Liver (tissue), 9 donors: ENCODE data around the gene ADA. TPM values are rescaled to one million over a fixed set of nuclear protein-coding genes. Genes with fewer than 3 reads are reported as not detected.

Source experiments
- DNase-seq: peaks from one replicate; pipeline ENCODE4 v3.0.0-alpha.2; 2017; ENCODE audit warnings: low spot score
- H3K27ac ChIP-seq, 2 donors: one replicate each; pipeline ENCODE4 v1.7.0; 2013; ENCODE audit warnings: inconsistent platforms in 2 of 2, low read length in 2 of 2, control low read depth in 1 of 2, low read depth in 1 of 2, mild to moderate bottlenecking in 1 of 2
- H3K27me3 ChIP-seq, 4 donors: one replicate each; pipeline versions ENCODE4 v1.6.1 to v1.7.0; 2013; ENCODE audit warnings: low read length in 3 of 4, inconsistent platforms in 1 of 4, mild to moderate bottlenecking in 1 of 4, moderate library complexity in 1 of 4; ENCODE audit not compliant: control insufficient read depth in 4 of 4, insufficient read depth in 4 of 4
- H3K36me3 ChIP-seq, 4 donors: one replicate each; pipeline versions ENCODE4 v1.6.1 to v1.7.0; 2013; ENCODE audit warnings: low read length in 3 of 4, mild to moderate bottlenecking in 3 of 4, low read depth in 1 of 4, moderate library complexity in 1 of 4; ENCODE audit not compliant: control insufficient read depth in 4 of 4, insufficient read depth in 3 of 4
- H3K4me1 ChIP-seq, 4 donors: one replicate each; pipeline versions ENCODE4 v1.6.1 to v1.7.0; 2013; ENCODE audit warnings: low read length in 3 of 4, mild to moderate bottlenecking in 3 of 4, moderate library complexity in 1 of 4; ENCODE audit not compliant: control insufficient read depth in 4 of 4, insufficient read depth in 4 of 4
- H3K4me3 ChIP-seq, 3 donors: one replicate each; pipeline versions ENCODE4 v1.6.1 to v1.7.0; 2013; ENCODE audit warnings: low read length in 3 of 3, control low read depth in 1 of 3, low read depth in 1 of 3, mild to moderate bottlenecking in 1 of 3
- H3K9ac ChIP-seq, 2 donors: one replicate each; pipeline ENCODE4 v1.7.0; 2013; ENCODE audit warnings: low read length in 2 of 2, mild to moderate bottlenecking in 2 of 2, moderate library complexity in 2 of 2, control low read depth in 1 of 2, low read depth in 1 of 2
- H3K9me3 ChIP-seq, 4 donors: one replicate each; pipeline versions ENCODE4 v1.6.1 to v1.7.0; 2013; ENCODE audit warnings: low read length in 3 of 4; ENCODE audit not compliant: control insufficient read depth in 4 of 4
- ATF3 ChIP-seq: IDR thresholded peaks from 2 replicates; pipeline ENCODE4 v1.6.1; 2016; ENCODE audit warnings: antibody characterized with exemption
- CTCF ChIP-seq: fragments of 150-350 bp; IDR thresholded peaks from 2 replicates; pipeline ENCODE4 v1.5.1; 2017; ENCODE audit warnings: improper control_type of control experiment, low read depth, low read length; ENCODE audit not compliant: missing input control
- EGR1 ChIP-seq, 2 donors: IDR thresholded peaks; 2 replicates each; pipeline ENCODE4 v1.6.1; 2016 to 2018; ENCODE audit warnings: antibody characterized with exemption in 2 of 2, low read depth in 2 of 2
- FOXA2 ChIP-seq: IDR thresholded peaks from 2 replicates; pipeline ENCODE4 v1.6.1; 2016; ENCODE audit warnings: antibody characterized with exemption
- GABPA ChIP-seq, 2 donors: IDR thresholded peaks in 1 of 2; conservative IDR thresholded peaks in 1 of 2; 2 replicates each; pipeline ENCODE4 v1.6.1; 2016; ENCODE audit warnings: antibody characterized with exemption in 2 of 2, mild to moderate bottlenecking in 1 of 2, moderate library complexity in 1 of 2
- HNF4A ChIP-seq, 2 donors: conservative IDR thresholded peaks; 2 replicates each; pipeline ENCODE4 v1.6.1; 2016; ENCODE audit warnings: antibody characterized with exemption in 2 of 2, mild to moderate bottlenecking in 2 of 2
- HNF4G ChIP-seq: IDR thresholded peaks from 2 replicates; pipeline ENCODE4 v1.6.1; 2016; ENCODE audit warnings: antibody characterized with exemption
- JUND ChIP-seq, 2 donors: IDR thresholded peaks; 2 replicates each; pipeline ENCODE4 v1.6.1; 2016; ENCODE audit warnings: antibody characterized with exemption in 2 of 2
- NR2F2 ChIP-seq: IDR thresholded peaks from 2 replicates; pipeline ENCODE4 v1.6.1; 2016; ENCODE audit warnings: antibody characterized with exemption
- RAD21 ChIP-seq, 2 donors: IDR thresholded peaks; 2 replicates each; pipeline ENCODE4 v1.6.1; 2016; ENCODE audit warnings: antibody characterized with exemption in 2 of 2, mild to moderate bottlenecking in 2 of 2
- REST ChIP-seq: IDR thresholded peaks from 2 replicates; pipeline ENCODE4 v1.6.1; 2016; ENCODE audit warnings: antibody characterized with exemption, mild to moderate bottlenecking
- RXRA ChIP-seq, 2 donors: IDR thresholded peaks; 2 replicates each; pipeline ENCODE4 v1.6.1; 2017 to 2018; ENCODE audit warnings: antibody characterized with exemption in 2 of 2, mild to moderate bottlenecking in 1 of 2
- SP1 ChIP-seq: IDR thresholded peaks from 2 replicates; pipeline ENCODE4 v1.6.1; 2018; ENCODE audit warnings: antibody characterized with exemption, mild to moderate bottlenecking
- TAF1 ChIP-seq: conservative IDR thresholded peaks from 2 replicates; pipeline ENCODE4 v1.6.1; 2016; ENCODE audit warnings: antibody characterized with exemption, mild to moderate bottlenecking
- YY1 ChIP-seq: IDR thresholded peaks from 2 replicates; pipeline ENCODE4 v1.6.1; 2016; ENCODE audit warnings: antibody characterized with exemption, mild to moderate bottlenecking
- ZBTB33 ChIP-seq: IDR thresholded peaks from 2 replicates; pipeline ENCODE4 v1.6.1; 2016; ENCODE audit warnings: antibody characterized with exemption
- WGBS: extraction: QIAGEN DNeasy Blood & Tissue Kit; methylation state at CpG from one replicate; pipeline ENCODE4 v1.1.7; 2013; 5-methylcytosine and 5-hydroxymethylcytosine counted together
- polyA plus RNA-seq, 2 donors: library from polyadenylated mRNA; stranded (reverse) in 1 of 2; unstranded in 1 of 2; fragments of 200-250 nt in 1 of 2; fragments of >200 nt in 1 of 2; fragmentation: Nextera tagmentation in 1 of 2; extraction: Ambion mirVana in 1 of 2; gene quantifications; one replicate each; pipeline versions ENCODE4 v1.2.1 to v1.2.3, GENCODE V29; 2013 to 2015
- total RNA-seq, 2 donors: library from RNA; depleted of rRNA; stranded (reverse); fragments of >200 nt; gene quantifications; one replicate each; pipeline ENCODE4 v1.2.3, GENCODE V29; 2014
- donor health status: healthy.
- donor health status: healthy.
- donor health status: healthy.
- donor health status: healthy.
- donor health status: healthy.

ADA gene
- total RNA-seq, result 1 to 10 TPM; 2.9 to 7.7 TPM
- polyA plus RNA-seq, result 1 to 10 TPM; 2.9 to 3.1 TPM

GRCh38 chr20:44651684-44652423, at the start of gene ADA:
Gene ADA (minus strand): TSS chr20:44651699. CDS start chr20:44651607, 92 bp downstream.
- Histone ChIP-seq H3K4me1 (peaks cover 0 to 18% (median 3%) of the 10 kb centered on the region in 4 donors), H3K4me3 (peak within 1 kb of the TSS; percentile 78 to 98 (median 81)), H3K9me3 (no peaks in the 10 kb centered on the region), H3K9ac (peak within 1 kb of the TSS in 1 of 2 donors; percentile 87), H3K27ac (peak within 1 kb of the TSS; percentile 77 to 81), H3K27me3 (no peaks in the 10 kb centered on the region), H3K36me3 (no peaks in the 10 kb centered on the region)
- DNase-seq, result peak; percentile 70
- WGBS, result under 1% methylated on average over 68 of the region's 68 CpGs
- TF ChIP-seq REST (no peak), ZBTB33 (no peak), HNF4A (conservative IDR thresholded peaks at IDR 0.05) (peak in 1 of 2 donors; percentile 4), ATF3 (no peak), GABPA (IDR thresholded peaks at IDR 0.05 in 1 of 2, conservative IDR thresholded peaks at IDR 0.05 in 1 of 2) (no peak), FOXA2 (no peak), RAD21 (IDR thresholded peaks at IDR 0.05) (no peak), EGR1 (IDR thresholded peaks at IDR 0.05; ENCODE audit: low read depth in 2 of 2) (no peak), CTCF (no peak), SP1 (no peak), JUND (IDR thresholded peaks at IDR 0.05) (no peak), HNF4G (no peak), RXRA (IDR thresholded peaks at IDR 0.05) (peak; percentile 26 to 28), TAF1 (no peak)

- H3K4me3 ChIP-seq, result no peak overlapping the region
- 86% methylated on average over 11 of the region's 11 CpGs for WGBS
These were observed 48.8 kb upstream of the ADA start for GRCh38 chr20:44700306-44700705.

More at GRCh38 chr20:44700306-44700705, 48.8 kb upstream of the ADA start:
- H3K27me3 ChIP-seq, result no peaks in the 10 kb centered on the region
- no peak overlapping the region for H3K9ac ChIP-seq
- DNase-seq, result no peak
- H3K27ac ChIP-seq, result no peak overlapping the region
- H3K36me3 ChIP-seq, result no peaks in the 10 kb centered on the region
- no peak for TF ChIP-seq CTCF
- TF ChIP-seq JUND (IDR thresholded peaks at IDR 0.05), result no peak
- TF ChIP-seq FOXA2, result no peak
- no peak for TF ChIP-seq RXRA (IDR thresholded peaks at IDR 0.05)
- no peak for TF ChIP-seq HNF4A (conservative IDR thresholded peaks at IDR 0.05)
- TF ChIP-seq RAD21 (IDR thresholded peaks at IDR 0.05), result no peak
- no peak for TF ChIP-seq ZBTB33
- TF ChIP-seq TAF1, result no peak
- TF ChIP-seq YY1, result no peak
- TF ChIP-seq NR2F2, result no peak
- TF ChIP-seq HNF4G, result no peak
- no peaks in the 10 kb centered on the region for H3K9me3 ChIP-seq
- no peaks in the 10 kb centered on the region for H3K4me1 ChIP-seq
